Measurements from ENCODE around the gene ACIN1. TPM values are rescaled to one million over a fixed set of nuclear protein-coding genes. Genes with fewer than 3 reads are reported as not detected.
"Not testable (repeated sequence)": the region's sequence is repeated elsewhere in the genome, so short reads cannot be mapped to it uniquely, and the experiment has no call there.

Gene ACIN1
- polyA plus RNA-seq, 12 donors: 108 to 284 (median 129) TPM; not detected in 1

GRCh38 chr14:23125011-23125410 lies 30.1 kb upstream of the ACIN1 start:
- no peak for DNase-seq

- DNase-seq: no peak
Observed at GRCh38 chr14:23124337-23124954, 29.5 kb upstream of the ACIN1 start.

- no peak for DNase-seq
Observed at GRCh38 chr14:23123419-23123818, 28.5 kb upstream of the ACIN1 start.

GRCh38 chr14:23122086-23122485 lies 27.1 kb upstream of the ACIN1 start:
- DNase-seq: no peak

- no peak for DNase-seq
Observed at GRCh38 chr14:23121361-23121771, 26.4 kb upstream of the ACIN1 start.

- peak; percentile 91 for DNase-seq
Observed at GRCh38 chr14:23120541-23121251, 25.8 kb upstream of the ACIN1 start.

GRCh38 chr14:23119363-23120327 lies 24.7 kb upstream of the ACIN1 start:
- no peak for DNase-seq

- no peak for DNase-seq
Observed at GRCh38 chr14:23118506-23119362, 23.8 kb upstream of the ACIN1 start, which contains the start of gene CEBPE. Gene CEBPE, minus strand, starts transcription at chr14:23119255. Its CDS starts 164 bp downstream, at chr14:23119091.

- no peak for DNase-seq
Observed at GRCh38 chr14:23117371-23118020, 22.6 kb upstream of the ACIN1 start.

GRCh38 chr14:23115918-23116317 lies 21.0 kb upstream of the ACIN1 start:
- DNase-seq: no peak

GRCh38 chr14:23115039-23115731 lies 20.2 kb upstream of the ACIN1 start:
- DNase-seq: no peak

GRCh38 chr14:23114669-23115038 lies 19.7 kb upstream of the ACIN1 start:
- DNase-seq: no peak

GRCh38 chr14:23114120-23114458 lies 19.2 kb upstream of the ACIN1 start:
- DNase-seq: no peak

- DNase-seq: peak; percentile 38
Observed at GRCh38 chr14:23113431-23114119, 18.6 kb upstream of the ACIN1 start.

- DNase-seq: no peak
Observed at GRCh38 chr14:23112359-23113178, 17.6 kb upstream of the ACIN1 start.

- no peak for DNase-seq
Observed at GRCh38 chr14:23110579-23111365, 15.8 kb upstream of the ACIN1 start.

GRCh38 chr14:23109769-23110168 lies 14.8 kb upstream of the ACIN1 start:
- DNase-seq: no peak

GRCh38 chr14:23108169-23108568 lies 13.2 kb upstream of the ACIN1 start:
- DNase-seq: not testable (repeated sequence)

Data from muscle of arm (tissue), 12 donors.